Hair follicle dermal papilla cell (primary cell): ENCODE data around the gene SCN2A. TPM values are rescaled to one million over a fixed set of nuclear protein-coding genes. Genes with fewer than 3 reads are reported as not detected.

ENCODE experiments used
- total RNA-seq: library from RNA; depleted of rRNA; stranded (reverse); fragments of >200 nt; gene quantifications from 2 replicates; pipeline ENCODE4 v1.2.3, GENCODE V29; 2012

SCN2A gene
- 0.36 and 0.97 TPM in 2 replicates for total RNA-seq

DNA sequence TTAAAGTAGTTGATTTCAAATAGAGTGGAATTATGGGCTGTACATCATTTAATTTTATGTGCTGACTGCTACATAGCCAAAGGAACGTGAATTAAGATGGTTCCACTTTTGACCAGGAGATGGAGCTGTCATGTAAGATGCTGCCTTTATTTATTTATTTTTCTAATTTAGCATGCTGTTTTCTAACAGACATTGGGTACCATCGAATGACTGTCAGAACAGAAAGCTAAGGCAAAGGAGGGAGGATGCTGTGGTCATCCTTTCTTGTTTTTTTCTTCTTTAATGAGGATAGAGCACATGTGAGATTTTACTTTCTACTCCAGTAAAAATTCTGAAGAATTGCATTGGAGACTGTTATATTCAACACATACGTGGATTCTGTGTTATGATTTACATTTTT, at the start of gene SCN2A:
TSS of gene SCN2A (plus strand) at position 185 of the 400 bp plus-strand sequence. CDS start 56,410 bp downstream, outside the sequence.

GRCh38 chr2:165203689-165204559, 35.3 kb upstream of the SCN2A start, which contains the start of gene SCN3A:
Gene SCN3A (minus strand): TSS chr2:165204050. CDS start chr2:165176394, 27,656 bp downstream.

Other genes with a start within 250 kb of the SCN2A start
- gene SCN3A, start 35.4 kb upstream of the SCN2A start, total RNA-seq: not detected in 2 replicates
- 1.2 and 1.6 TPM in 2 replicates for gene CSRNP3, start 230.3 kb downstream of the SCN2A start, total RNA-seq